HG02763 (cell line): ENCODE data around the gene TBC1D16.

Experiments
- ATAC-seq: cut with Tn5 transposase; IDR thresholded peaks from one replicate; pipeline ENCODE4 v1.9.1; 2021; ENCODE audit warnings: mild to moderate bottlenecking, moderate library complexity; ENCODE audit not compliant: unreplicated experiment

Gene TBC1D16

GRCh38 chr17:80026359-80027042 lies 9.2 kb downstream of the TBC1D16 start:
- no peak for ATAC-seq

GRCh38 chr17:80025796-80026195 lies 9.9 kb downstream of the TBC1D16 start:
- no peak for ATAC-seq

GRCh38 chr17:80025140-80025539 lies 10.5 kb downstream of the TBC1D16 start:
- no peak for ATAC-seq

GRCh38 chr17:80024206-80024972 lies 11.3 kb downstream of the TBC1D16 start:
- ATAC-seq = no peak

- ATAC-seq = no peak
Measured at GRCh38 chr17:80023481-80024205, 12.0 kb downstream of the TBC1D16 start.

GRCh38 chr17:80021600-80021999 lies 14.1 kb downstream of the TBC1D16 start:
- ATAC-seq = no peak

GRCh38 chr17:80018917-80019651 lies 16.6 kb downstream of the TBC1D16 start:
- ATAC-seq = no peak

- ATAC-seq = no peak
Measured at GRCh38 chr17:80017226-80018010, 18.3 kb downstream of the TBC1D16 start.

GRCh38 chr17:80012765-80013741 lies 22.6 kb downstream of the TBC1D16 start:
- ATAC-seq = no peak

- no peak for ATAC-seq
Measured at GRCh38 chr17:80011989-80012555, 23.6 kb downstream of the TBC1D16 start.

- no peak for ATAC-seq
Measured at GRCh38 chr17:80010283-80010858, 25.3 kb downstream of the TBC1D16 start.

- no peak for ATAC-seq
Measured at GRCh38 chr17:80009391-80010282, 26.0 kb downstream of the TBC1D16 start.

GRCh38 chr17:80008848-80009247 lies 26.8 kb downstream of the TBC1D16 start:
- ATAC-seq = no peak

GRCh38 chr17:80008383-80008840 lies 27.3 kb downstream of the TBC1D16 start:
- ATAC-seq = no peak

GRCh38 chr17:80007939-80008338 lies 27.7 kb downstream of the TBC1D16 start:
- ATAC-seq = no peak

- ATAC-seq = no peak
Measured at GRCh38 chr17:80006811-80007752, 28.6 kb downstream of the TBC1D16 start.
